CD4-positive, alpha-beta T cell (primary cell): ENCODE results near the gene CD58. TPM values are rescaled to one million over a fixed set of nuclear protein-coding genes. Genes with fewer than 3 reads are reported as not detected.

Experiments used
- ATAC-seq: fragments of 200-7000 bp; cut with Tn5 transposase; one replicate; pipeline ENCODE4 v1.10.0; 2022; ENCODE audit warnings: mild to moderate bottlenecking; ENCODE audit not compliant: poor library complexity
- CTCF ChIA-PET: fragments of 350-600 bp; sonication (Branson Sonifier 250); formaldehyde crosslinking; loops from one replicate; lab custom pipeline; 2021; ENCODE audit warnings: antibody characterized with exemption, inconsistent platforms; lab: Charles Lee
- POLR2A ChIA-PET: fragments of 350-600 bp; sonication (Branson Sonifier 250); formaldehyde crosslinking; loops from one replicate; lab custom pipeline; 2021; ENCODE audit warnings: antibody characterized with exemption, inconsistent platforms; lab: Charles Lee
- DNase-seq, 14 experiments: peaks; one replicate each; pipeline ENCODE4 v3.0.0-alpha.2; 2013 to 2020; ENCODE audit warnings: mixed read lengths in 2 of 14
- H3K27ac ChIP-seq, 2 donors: one replicate each; pipeline versions ENCODE4 v1.5.1 to v1.7.0; 2013; ENCODE audit warnings: low read length in 2 of 2, low read depth in 1 of 2, mild to moderate bottlenecking in 1 of 2
- H3K27me3 ChIP-seq, 2 experiments: 1 replicate in 1 of 2; 2 replicates in 1 of 2; pipeline versions ENCODE4 v1.6.1 to v1.7.0; 2013; ENCODE audit warnings: low read length in 2 of 2, control low read depth in 1 of 2, mild to moderate bottlenecking in 1 of 2, moderate library complexity in 1 of 2; ENCODE audit not compliant: insufficient read depth in 2 of 2, control insufficient read depth in 1 of 2
- H3K36me3 ChIP-seq: one replicate; pipeline ENCODE4 v1.6.1; 2013; ENCODE audit warnings: low read length, control low read depth; ENCODE audit not compliant: insufficient read depth
- H3K4me1 ChIP-seq: one replicate; pipeline ENCODE4 v1.6.1; 2013; ENCODE audit warnings: low read length, control low read depth; ENCODE audit not compliant: insufficient read depth
- H3K4me3 ChIP-seq: one replicate; pipeline ENCODE4 v1.5.1; 2013; ENCODE audit warnings: mild to moderate bottlenecking, low read length, moderate library complexity
- H3K9me3 ChIP-seq, 2 experiments: 1 replicate in 1 of 2; 2 replicates in 1 of 2; pipeline versions ENCODE4 v1.6.1 to v1.7.0; 2013; ENCODE audit warnings: low read length in 2 of 2, mild to moderate bottlenecking in 2 of 2, control low read depth in 1 of 2, moderate library complexity in 1 of 2; ENCODE audit not compliant: control insufficient read depth in 1 of 2, insufficient read depth in 1 of 2
- H3K27ac Mint-ChIP-seq: one replicate; pipeline ENCODE4 v1.8.0; 2020; ENCODE audit warnings: mixed read lengths
- H3K27me3 Mint-ChIP-seq: one replicate; pipeline ENCODE4 v1.8.0; 2021; ENCODE audit warnings: mixed read lengths
- H3K36me3 Mint-ChIP-seq: one replicate; pipeline ENCODE4 v1.8.0; 2021; ENCODE audit warnings: low read depth, mixed read lengths
- H3K4me1 Mint-ChIP-seq: one replicate; pipeline ENCODE4 v1.8.0; 2021; ENCODE audit warnings: low read depth, mixed read lengths
- H3K4me3 Mint-ChIP-seq: one replicate; pipeline ENCODE4 v1.8.0; 2020; ENCODE audit warnings: mild to moderate bottlenecking, mixed read lengths
- H3K9me3 Mint-ChIP-seq: one replicate; pipeline ENCODE4 v1.8.0; 2020; ENCODE audit warnings: mixed read lengths
- CTCF ChIP-seq: fragments of 200-600 bp; IDR thresholded peaks from one replicate; pipeline ENCODE4 v1.8.0; 2022; ENCODE audit warnings: antibody characterized with exemption, mild to moderate bottlenecking
- intact Hi-C, 2 experiments: fragments of 100-400 bp; cut with DNase I in 1 of 2; cut with micrococcal nuclease in 1 of 2; formaldehyde crosslinking; loops; one replicate each; pipeline versions ENCODE4 v1.15.1 to v1.9.0; 2023 to 2025; cut with DNase I, micrococcal nuclease
- microRNA-seq: library from miRNA; unstranded; fragments of <30 nt; microRNA quantifications from one replicate; pipeline ENCODE4 v1.2.0, GENCODE V29; 2021; ENCODE audit warnings: borderline microRNAs expressed, borderline replicate concordance
- total RNA-seq, 174 experiments: library from RNA in 2 of 174; stranded (reverse) in 2 of 174; gene quantifications; one replicate each; pipeline ENCODE4 v1.2.3 and lab custom pipeline; 2021 to 2026

Gene CD58
- total RNA-seq, 2 experiments from 2014 or later = 4.2 to 5.7 TPM

DNA sequence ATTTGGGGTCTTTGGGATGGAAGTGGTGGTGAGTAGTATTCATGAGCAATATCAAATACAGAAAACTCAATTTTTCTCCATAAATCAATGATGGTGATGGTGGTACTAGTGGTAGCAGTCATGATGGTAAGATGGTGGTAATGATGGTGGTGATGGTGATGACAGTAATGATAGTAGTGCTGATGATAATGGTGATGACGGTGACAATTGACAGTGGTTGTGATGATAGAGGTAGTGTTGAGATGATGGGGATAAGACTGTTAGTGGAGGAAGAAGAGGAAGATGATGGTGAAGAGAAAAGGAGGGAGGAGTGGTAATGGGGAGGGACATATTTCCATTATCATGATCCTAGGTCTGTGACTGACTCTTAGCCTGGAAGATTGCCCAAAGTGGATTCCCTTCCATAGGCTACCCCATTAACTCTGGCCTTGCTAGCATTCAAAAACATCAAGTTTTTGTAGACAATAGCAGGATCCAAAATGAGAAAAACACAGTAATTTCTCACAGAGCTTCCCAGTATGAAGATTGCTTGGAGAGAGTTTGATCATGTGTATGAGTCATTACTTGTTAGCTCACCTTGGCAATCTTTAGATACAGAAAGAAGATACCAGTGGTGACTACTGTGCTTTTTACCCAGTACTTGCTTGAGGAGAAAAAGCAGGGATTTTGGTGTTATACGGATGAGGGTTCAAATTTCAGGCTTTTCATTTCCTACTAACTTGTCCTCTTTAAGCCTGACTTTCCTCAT is 103.8 kb downstream of the CD58 start:
- intact Hi-C loops = no loop called here
- H3K27me3 Mint-ChIP-seq = peaks cover 5% of the 10 kb centered on the region
- Histone ChIP-seq H3K4me1 (no peaks in the 10 kb centered on the region), H3K36me3 (no peaks in the 10 kb centered on the region), H3K9me3 (no peaks in the 10 kb centered on the region), H3K27ac (no peak overlapping the region), H3K4me3 (no peak overlapping the region), H3K27me3 (no peaks in the 10 kb centered on the region)
- no peak overlapping the region for H3K4me3 Mint-ChIP-seq
- no peak for TF ChIP-seq CTCF
- POLR2A ChIA-PET = interaction anchor here (0.7 kb wide), 1 partner anchor 310 kb away, joined by 3 read pairs; no protein-coding TSS in a partner anchor
- H3K9me3 Mint-ChIP-seq = no peaks in the 10 kb centered on the region
- no peaks in the 10 kb centered on the region for H3K36me3 Mint-ChIP-seq
- H3K27ac Mint-ChIP-seq = no peak overlapping the region
- H3K4me1 Mint-ChIP-seq = no peaks in the 10 kb centered on the region
- CTCF ChIA-PET = interaction anchor here (0.7 kb wide), 1 partner anchor 18 kb away, joined by 3 read pairs; no protein-coding TSS in a partner anchor
- DNase-seq (no peak), ATAC-seq (no peak)

GRCh38 chr1:116465845-116466685 is 104.8 kb downstream of the CD58 start:
- no peak overlapping the region for H3K4me3 ChIP-seq
- no peaks in the 10 kb centered on the region for H3K9me3 Mint-ChIP-seq
- H3K27me3 Mint-ChIP-seq = peaks cover 5% of the 10 kb centered on the region
- H3K27me3 ChIP-seq = no peaks in the 10 kb centered on the region
- no peaks in the 10 kb centered on the region for H3K9me3 ChIP-seq
- H3K36me3 ChIP-seq = no peaks in the 10 kb centered on the region
- H3K27ac Mint-ChIP-seq = no peak overlapping the region
- H3K27ac ChIP-seq = no peak overlapping the region
- no peaks in the 10 kb centered on the region for H3K4me1 Mint-ChIP-seq
- DNase-seq (no peak), ATAC-seq (no peak)
- no peaks in the 10 kb centered on the region for H3K4me1 ChIP-seq
- CTCF ChIA-PET = no interaction called here
- POLR2A ChIA-PET = no interaction called here
- H3K36me3 Mint-ChIP-seq = no peaks in the 10 kb centered on the region
- no peak for TF ChIP-seq CTCF
- H3K4me3 Mint-ChIP-seq = no peak overlapping the region
- intact Hi-C loops = no loop called here

DNA sequence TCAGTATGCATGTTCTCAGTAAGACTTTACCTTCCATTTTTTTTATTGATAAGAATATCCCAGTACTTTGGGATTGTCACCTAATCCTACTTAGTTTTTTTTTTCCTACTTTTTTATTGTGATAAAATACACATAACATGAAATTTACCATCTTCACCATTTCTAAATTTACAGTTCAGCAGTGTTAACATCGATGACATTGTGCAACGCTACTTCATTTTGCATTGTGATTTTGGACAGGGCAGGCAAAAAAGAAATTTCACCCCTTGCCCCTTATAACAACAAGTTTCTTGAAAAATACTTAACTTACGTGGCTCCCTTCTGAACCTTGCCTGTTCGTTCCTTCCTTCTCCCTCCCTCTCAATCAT is 105.4 kb downstream of the CD58 start:
- Histone ChIP-seq H3K4me1 (no peaks in the 10 kb centered on the region), H3K4me3 (no peak overlapping the region), H3K27me3 (no peaks in the 10 kb centered on the region), H3K9me3 (no peaks in the 10 kb centered on the region), H3K27ac (no peak overlapping the region), H3K36me3 (no peaks in the 10 kb centered on the region)
- TF ChIP-seq CTCF = no peak
- Mint-ChIP-seq H3K4me3 (no peak overlapping the region), H3K36me3 (no peaks in the 10 kb centered on the region), H3K9me3 (no peaks in the 10 kb centered on the region), H3K27me3 (peaks cover 5% of the 10 kb centered on the region), H3K4me1 (no peaks in the 10 kb centered on the region), H3K27ac (no peak overlapping the region)
- DNase-seq = no peak
- ATAC-seq = no peak
- CTCF ChIA-PET = no interaction called here
- intact Hi-C loops = no loop called here
- POLR2A ChIA-PET = no interaction called here

Small RNAs within 50 kb of the gene (microRNA-seq; reads per million reads assigned to microRNA genes)
- not detected for gene MIR548AC

Other genes starting within 250 kb of the CD58 start
- 100 to 1,000 TPM; 251 to 262 TPM for gene ATP1A1, start 197.8 kb downstream of the CD58 start, total RNA-seq
- gene IGSF3, start 96.7 kb upstream of the CD58 start, total RNA-seq = under 1 TPM; 0.08 to 0.22 TPM
- gene CD2, start 183.4 kb upstream of the CD58 start, total RNA-seq = 100 to 1,000 TPM; 150 to 151 TPM